Prostate gland (tissue), 2 donors: ENCODE measurements around the gene SIGLEC10.

Experiments used
- POLR2A ChIP-seq: fragments of 450-650 bp; IDR thresholded peaks from one replicate; pipeline ENCODE4 v1.6.1; 2016; ENCODE audit warnings: antibody characterized with exemption, mild to moderate bottlenecking
- POLR2AphosphoS5 ChIP-seq: sonication (generic); formaldehyde crosslinking; IDR thresholded peaks from one replicate; pipeline ENCODE4 v1.6.1; 2017; ENCODE audit warnings: antibody characterized with exemption
- TF ChIP-seq, protein P1 (sequence below), 4 experiments: fragments of 200-600 bp in 2 of 4; fragments of 450-650 bp in 2 of 4; sonication (generic) in 2 of 4; IDR thresholded peaks; 1 replicate in 3 of 4; 2 replicates in 1 of 4; pipeline ENCODE4 v1.5.1; 2016 to 2019; ENCODE audit warnings: antibody characterized with exemption in 4 of 4, mild to moderate bottlenecking in 2 of 4, moderate library complexity in 2 of 4

DNA sequence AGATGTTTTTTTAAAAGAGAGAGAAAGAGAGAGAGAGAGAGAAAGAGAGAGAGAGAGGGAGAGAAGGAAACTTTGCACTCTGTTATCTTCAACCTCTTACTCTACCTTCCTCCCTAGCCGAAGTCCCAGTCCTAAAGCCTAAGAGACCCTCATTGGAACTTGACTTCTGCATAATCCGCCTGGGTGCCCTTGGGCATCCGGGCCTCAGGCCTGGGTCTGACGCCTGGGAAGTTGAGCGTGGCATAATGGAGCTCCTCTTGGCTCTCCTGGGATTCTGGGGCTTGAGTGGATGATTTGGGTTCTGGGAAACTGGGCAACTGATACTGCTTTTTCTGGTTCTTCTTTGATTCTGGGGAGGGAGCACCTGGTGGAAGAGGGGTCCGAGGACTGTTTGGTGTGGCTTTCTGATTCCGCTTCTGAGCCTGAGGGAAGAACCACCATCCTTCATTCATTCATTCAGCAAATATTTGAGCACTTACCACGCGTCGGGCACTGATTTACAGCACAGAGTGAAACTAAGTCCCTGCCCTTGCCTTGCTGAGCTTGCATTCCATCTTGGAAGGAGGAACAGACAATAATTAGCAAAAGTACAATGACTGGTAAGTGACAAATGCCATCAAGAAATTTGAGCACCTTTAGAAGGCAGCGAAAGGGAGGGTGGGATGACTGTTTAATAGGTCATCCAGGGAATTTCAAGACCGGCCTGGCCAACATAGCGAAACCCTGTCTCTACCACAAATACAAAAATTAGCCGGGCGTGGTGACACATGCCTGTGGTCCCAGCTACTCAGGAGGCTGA, 6.3 kb downstream of the SIGLEC10 start:
- TF ChIP-seq, protein P1, sequence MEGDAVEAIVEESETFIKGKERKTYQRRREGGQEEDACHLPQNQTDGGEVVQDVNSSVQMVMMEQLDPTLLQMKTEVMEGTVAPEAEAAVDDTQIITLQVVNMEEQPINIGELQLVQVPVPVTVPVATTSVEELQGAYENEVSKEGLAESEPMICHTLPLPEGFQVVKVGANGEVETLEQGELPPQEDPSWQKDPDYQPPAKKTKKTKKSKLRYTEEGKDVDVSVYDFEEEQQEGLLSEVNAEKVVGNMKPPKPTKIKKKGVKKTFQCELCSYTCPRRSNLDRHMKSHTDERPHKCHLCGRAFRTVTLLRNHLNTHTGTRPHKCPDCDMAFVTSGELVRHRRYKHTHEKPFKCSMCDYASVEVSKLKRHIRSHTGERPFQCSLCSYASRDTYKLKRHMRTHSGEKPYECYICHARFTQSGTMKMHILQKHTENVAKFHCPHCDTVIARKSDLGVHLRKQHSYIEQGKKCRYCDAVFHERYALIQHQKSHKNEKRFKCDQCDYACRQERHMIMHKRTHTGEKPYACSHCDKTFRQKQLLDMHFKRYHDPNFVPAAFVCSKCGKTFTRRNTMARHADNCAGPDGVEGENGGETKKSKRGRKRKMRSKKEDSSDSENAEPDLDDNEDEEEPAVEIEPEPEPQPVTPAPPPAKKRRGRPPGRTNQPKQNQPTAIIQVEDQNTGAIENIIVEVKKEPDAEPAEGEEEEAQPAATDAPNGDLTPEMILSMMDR (IDR thresholded peaks at IDR 0.05): no peak
- TF ChIP-seq POLR2A: no peak
- no peak for TF ChIP-seq POLR2AphosphoS5
